Measurements from ENCODE around the gene CGAS. TPM values are rescaled to one million over a fixed set of nuclear protein-coding genes. Genes with fewer than 3 reads are reported as not detected.

The CGAS gene
- polyA plus RNA-seq (2013, experiment 1 of 4), result 2.9 TPM
- 1.7 TPM for polyA plus RNA-seq (2013, experiment 2 of 4)
- polyA plus RNA-seq (2013, experiment 3 of 4), result 1.8 TPM
- 1.4 TPM for polyA plus RNA-seq (2013, experiment 4 of 4)

- Histone ChIP-seq H3K27ac (ENCODE audit: insufficient read depth, low read depth, low read length, poor library complexity, severe bottlenecking) (no peak within 1 kb of the TSS), H3K4me3 (ENCODE audit: insufficient read depth, low read depth, low read length) (peak within 1 kb of the TSS; percentile 39), H3K27me3 (ENCODE audit: control insufficient read depth, insufficient read depth, low read length, poor library complexity, severe bottlenecking) (peaks cover 28% of the 10 kb centered on the region), H3K36me3 (ENCODE audit: control insufficient read depth, insufficient read depth, low read length) (no peaks in the 10 kb centered on the region), H3K4me1 (ENCODE audit: control insufficient read depth, insufficient read depth, low read length) (no peaks in the 10 kb centered on the region), H3K9me3 (ENCODE audit: control insufficient read depth, low read length) (no peaks in the 10 kb centered on the region)
- 30 to 32% methylated on average over 23 of the region's 23 CpGs for WGBS, 2 experiments
Observed at GRCh38 chr6:73452107-73452461, at the start of gene CGAS. Gene CGAS (minus strand): TSS chr6:73452297. CDS start chr6:73452181, 116 bp downstream.

- 94% methylated on average over 3 of the region's 3 CpGs for WGBS, 2 experiments
- no peak overlapping the region for H3K4me3 ChIP-seq (ENCODE audit: insufficient read depth, low read depth, low read length)
- H3K9me3 ChIP-seq (ENCODE audit: control insufficient read depth, low read length), result no peaks in the 10 kb centered on the region
- no peaks in the 10 kb centered on the region for H3K27me3 ChIP-seq (ENCODE audit: control insufficient read depth, insufficient read depth, low read length, poor library complexity, severe bottlenecking)
- H3K4me1 ChIP-seq (ENCODE audit: control insufficient read depth, insufficient read depth, low read length), result no peaks in the 10 kb centered on the region
- H3K36me3 ChIP-seq (ENCODE audit: control insufficient read depth, insufficient read depth, low read length), result peaks cover 11% of the 10 kb centered on the region
- no peak overlapping the region for H3K27ac ChIP-seq (ENCODE audit: insufficient read depth, low read depth, low read length, poor library complexity, severe bottlenecking)
Observed at GRCh38 chr6:73497915-73498314, 45.8 kb upstream of the CGAS start.

- Histone ChIP-seq H3K4me1 (ENCODE audit: control insufficient read depth, insufficient read depth, low read length) (no peaks in the 10 kb centered on the region), H3K4me3 (ENCODE audit: insufficient read depth, low read depth, low read length) (no peak overlapping the region), H3K27ac (ENCODE audit: insufficient read depth, low read depth, low read length, poor library complexity, severe bottlenecking) (no peak overlapping the region), H3K9me3 (ENCODE audit: control insufficient read depth, low read length) (no peaks in the 10 kb centered on the region), H3K27me3 (ENCODE audit: control insufficient read depth, insufficient read depth, low read length, poor library complexity, severe bottlenecking) (no peaks in the 10 kb centered on the region), H3K36me3 (ENCODE audit: control insufficient read depth, insufficient read depth, low read length) (peaks cover 8% of the 10 kb centered on the region)
Observed at GRCh38 chr6:73491377-73491776, 39.3 kb upstream of the CGAS start.

GRCh38 chr6:73487473-73487872 lies 35.4 kb upstream of the CGAS start:
- peaks cover 18% of the 10 kb centered on the region for H3K36me3 ChIP-seq (ENCODE audit: control insufficient read depth, insufficient read depth, low read length)
- no peak overlapping the region for H3K27ac ChIP-seq (ENCODE audit: insufficient read depth, low read depth, low read length, poor library complexity, severe bottlenecking)
- 94 to 97% methylated on average over 7 of the region's 7 CpGs for WGBS, 2 experiments
- no peaks in the 10 kb centered on the region for H3K27me3 ChIP-seq (ENCODE audit: control insufficient read depth, insufficient read depth, low read length, poor library complexity, severe bottlenecking)
- no peak overlapping the region for H3K4me3 ChIP-seq (ENCODE audit: insufficient read depth, low read depth, low read length)
- no peaks in the 10 kb centered on the region for H3K9me3 ChIP-seq (ENCODE audit: control insufficient read depth, low read length)
- H3K4me1 ChIP-seq (ENCODE audit: control insufficient read depth, insufficient read depth, low read length), result no peaks in the 10 kb centered on the region

GRCh38 chr6:73484438-73484837 lies 32.3 kb upstream of the CGAS start:
- Histone ChIP-seq H3K36me3 (ENCODE audit: control insufficient read depth, insufficient read depth, low read length) (peaks cover 31% of the 10 kb centered on the region), H3K9me3 (ENCODE audit: control insufficient read depth, low read length) (no peaks in the 10 kb centered on the region), H3K27ac (ENCODE audit: insufficient read depth, low read depth, low read length, poor library complexity, severe bottlenecking) (no peak overlapping the region), H3K4me3 (ENCODE audit: insufficient read depth, low read depth, low read length) (no peak overlapping the region), H3K4me1 (ENCODE audit: control insufficient read depth, insufficient read depth, low read length) (no peaks in the 10 kb centered on the region), H3K27me3 (ENCODE audit: control insufficient read depth, insufficient read depth, low read length, poor library complexity, severe bottlenecking) (no peaks in the 10 kb centered on the region)
- WGBS, 2 experiments, result 91 to 94% methylated on average over 2 of the region's 2 CpGs

GRCh38 chr6:73481969-73482368 lies 29.9 kb upstream of the CGAS start:
- no peaks in the 10 kb centered on the region for H3K9me3 ChIP-seq (ENCODE audit: control insufficient read depth, low read length)
- H3K4me1 ChIP-seq (ENCODE audit: control insufficient read depth, insufficient read depth, low read length), result no peaks in the 10 kb centered on the region
- WGBS, 2 experiments, result 93% methylated on average over 12 of the region's 12 CpGs
- H3K27me3 ChIP-seq (ENCODE audit: control insufficient read depth, insufficient read depth, low read length, poor library complexity, severe bottlenecking), result no peaks in the 10 kb centered on the region
- H3K27ac ChIP-seq (ENCODE audit: insufficient read depth, low read depth, low read length, poor library complexity, severe bottlenecking), result no peak overlapping the region
- peaks cover 29% of the 10 kb centered on the region for H3K36me3 ChIP-seq (ENCODE audit: control insufficient read depth, insufficient read depth, low read length)
- H3K4me3 ChIP-seq (ENCODE audit: insufficient read depth, low read depth, low read length), result no peak overlapping the region

GRCh38 chr6:73477407-73477806 lies 25.3 kb upstream of the CGAS start:
- H3K36me3 ChIP-seq (ENCODE audit: control insufficient read depth, insufficient read depth, low read length), result peaks cover 17% of the 10 kb centered on the region

GRCh38 chr6:73476723-73477122 lies 24.6 kb upstream of the CGAS start:
- Histone ChIP-seq H3K4me3 (ENCODE audit: insufficient read depth, low read depth, low read length) (no peak overlapping the region), H3K36me3 (ENCODE audit: control insufficient read depth, insufficient read depth, low read length) (peaks cover 13% of the 10 kb centered on the region)

More at GRCh38 chr6:73477407-73477806, 25.3 kb upstream of the CGAS start:
- H3K4me1 ChIP-seq (ENCODE audit: control insufficient read depth, insufficient read depth, low read length), result no peaks in the 10 kb centered on the region
- 98% methylated on average over 3 of the region's 4 CpGs for WGBS, 2 experiments
- no peaks in the 10 kb centered on the region for H3K27me3 ChIP-seq (ENCODE audit: control insufficient read depth, insufficient read depth, low read length, poor library complexity, severe bottlenecking)
- H3K27ac ChIP-seq (ENCODE audit: insufficient read depth, low read depth, low read length, poor library complexity, severe bottlenecking), result no peak overlapping the region
- H3K4me3 ChIP-seq (ENCODE audit: insufficient read depth, low read depth, low read length), result no peak overlapping the region
- no peaks in the 10 kb centered on the region for H3K9me3 ChIP-seq (ENCODE audit: control insufficient read depth, low read length)

GRCh38 chr6:73471686-73472290 lies 19.7 kb upstream of the CGAS start:
- WGBS, 2 experiments, result 93 to 97% methylated on average over 2 of the region's 2 CpGs
- Histone ChIP-seq H3K9me3 (ENCODE audit: control insufficient read depth, low read length) (no peaks in the 10 kb centered on the region), H3K4me3 (ENCODE audit: insufficient read depth, low read depth, low read length) (no peak overlapping the region), H3K4me1 (ENCODE audit: control insufficient read depth, insufficient read depth, low read length) (no peaks in the 10 kb centered on the region), H3K27ac (ENCODE audit: insufficient read depth, low read depth, low read length, poor library complexity, severe bottlenecking) (no peak overlapping the region), H3K27me3 (ENCODE audit: control insufficient read depth, insufficient read depth, low read length, poor library complexity, severe bottlenecking) (no peaks in the 10 kb centered on the region), H3K36me3 (ENCODE audit: control insufficient read depth, insufficient read depth, low read length) (peaks cover 3% of the 10 kb centered on the region)

More at GRCh38 chr6:73476723-73477122, 24.6 kb upstream of the CGAS start:
- Histone ChIP-seq H3K4me1 (ENCODE audit: control insufficient read depth, insufficient read depth, low read length) (no peaks in the 10 kb centered on the region), H3K9me3 (ENCODE audit: control insufficient read depth, low read length) (no peaks in the 10 kb centered on the region), H3K27ac (ENCODE audit: insufficient read depth, low read depth, low read length, poor library complexity, severe bottlenecking) (no peak overlapping the region), H3K27me3 (ENCODE audit: control insufficient read depth, insufficient read depth, low read length, poor library complexity, severe bottlenecking) (no peaks in the 10 kb centered on the region)
- WGBS, 2 experiments, result 95 to 96% methylated on average over 10 of the region's 10 CpGs

- H3K4me1 ChIP-seq (ENCODE audit: control insufficient read depth, insufficient read depth, low read length), result no peaks in the 10 kb centered on the region
- H3K27ac ChIP-seq (ENCODE audit: insufficient read depth, low read depth, low read length, poor library complexity, severe bottlenecking), result no peak within 1 kb of the TSS
- no peaks in the 10 kb centered on the region for H3K9me3 ChIP-seq (ENCODE audit: control insufficient read depth, low read length)
- peaks cover 4% of the 10 kb centered on the region for H3K36me3 ChIP-seq (ENCODE audit: control insufficient read depth, insufficient read depth, low read length)
- WGBS, 2 experiments, result 1% methylated on average over 55 of the region's 55 CpGs
- H3K27me3 ChIP-seq (ENCODE audit: control insufficient read depth, insufficient read depth, low read length, poor library complexity, severe bottlenecking), result no peaks in the 10 kb centered on the region
- peak within 1 kb of the TSS; percentile 88 for H3K4me3 ChIP-seq (ENCODE audit: insufficient read depth, low read depth, low read length)
Observed at GRCh38 chr6:73461537-73462350, 9.6 kb upstream of the CGAS start, which contains the start of gene MTO1. Gene MTO1 (plus strand): TSS chr6:73461737. CDS start chr6:73461855, 118 bp downstream.

Data from ectodermal cell (in vitro differentiated cells).